Kidney epithelial cell (primary cell): Measurements from ENCODE around the gene PIP5KL1. TPM values are rescaled to one million over a fixed set of nuclear protein-coding genes. Genes with fewer than 3 reads are reported as not detected.

Source experiments
- DNase-seq: peaks from one replicate; pipeline ENCODE4 v3.0.0-alpha.2; 2010; ENCODE audit warnings: low read depth
- H3K27me3 ChIP-seq: 2 replicates; pipeline ENCODE4 v1.6.0; 2011; ENCODE audit warnings: low read length; ENCODE audit not compliant: control insufficient read depth, insufficient read depth
- H3K36me3 ChIP-seq: 2 replicates; pipeline ENCODE4 v1.5.1; 2011; ENCODE audit warnings: low read length; ENCODE audit not compliant: control insufficient read depth, insufficient read depth
- H3K4me3 ChIP-seq: 2 replicates; pipeline ENCODE4 v1.5.1; 2011; ENCODE audit warnings: low read depth, mild to moderate bottlenecking, control low read depth, low read length
- CTCF ChIP-seq: IDR thresholded peaks from 2 replicates; pipeline ENCODE4 v1.5.1; 2011; ENCODE audit warnings: mild to moderate bottlenecking, moderate library complexity, low read length, control low read depth, inconsistent platforms; ENCODE audit not compliant: insufficient read depth, poor library complexity, severe bottlenecking
- total RNA-seq: library from RNA; depleted of rRNA; stranded (reverse); fragments of >200 nt; gene quantifications from 2 replicates; pipeline ENCODE4 v1.2.3, GENCODE V29; 2015

PIP5KL1 gene
- total RNA-seq, 1 donor from 2014 or later = 3.6 TPM

DNA sequence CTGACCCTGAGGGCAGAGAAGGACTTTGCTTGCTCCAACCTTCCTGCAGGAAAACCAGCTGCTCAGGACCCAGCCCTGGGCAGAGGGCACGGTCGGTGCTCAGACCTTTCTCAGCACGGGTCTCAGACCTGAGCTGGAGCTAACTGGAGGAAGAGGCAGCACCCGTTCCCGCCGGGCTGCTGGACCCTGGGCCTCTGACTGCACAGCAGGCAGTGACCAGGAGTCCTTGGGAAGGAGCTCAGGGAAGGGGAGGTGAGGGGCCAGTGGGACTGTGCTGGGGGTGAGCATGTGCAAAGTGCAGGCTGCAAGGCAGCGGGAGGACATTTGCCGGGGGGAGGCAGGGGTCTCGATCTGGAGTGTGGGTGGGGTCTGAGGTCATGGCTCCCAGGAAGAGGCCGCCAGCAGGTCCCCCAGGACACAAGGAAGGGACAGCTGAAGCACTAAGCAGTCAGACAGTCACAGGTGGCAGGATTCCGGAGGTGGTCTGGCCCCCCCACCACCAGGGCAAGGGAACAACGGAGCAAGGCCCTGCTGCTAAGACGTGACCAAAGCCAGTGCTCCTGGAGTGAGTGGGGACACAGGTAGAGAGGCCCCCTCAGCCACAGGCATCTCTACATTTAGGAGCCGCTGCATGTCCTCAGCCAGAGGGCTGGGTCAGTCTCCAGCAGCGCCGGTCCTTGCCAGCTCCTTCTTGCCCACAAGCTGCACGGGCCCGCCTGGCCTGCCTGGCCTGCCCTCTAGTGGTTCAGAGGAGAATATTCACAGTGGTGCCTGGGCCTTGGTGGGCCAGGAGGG lies 11.8 kb upstream of the PIP5KL1 start:
- Histone ChIP-seq H3K27me3 (no peaks in the 10 kb centered on the region), H3K4me3 (no peak overlapping the region), H3K36me3 (no peaks in the 10 kb centered on the region)
- no peak for DNase-seq
- peak; percentile 89 for TF ChIP-seq CTCF

DNA sequence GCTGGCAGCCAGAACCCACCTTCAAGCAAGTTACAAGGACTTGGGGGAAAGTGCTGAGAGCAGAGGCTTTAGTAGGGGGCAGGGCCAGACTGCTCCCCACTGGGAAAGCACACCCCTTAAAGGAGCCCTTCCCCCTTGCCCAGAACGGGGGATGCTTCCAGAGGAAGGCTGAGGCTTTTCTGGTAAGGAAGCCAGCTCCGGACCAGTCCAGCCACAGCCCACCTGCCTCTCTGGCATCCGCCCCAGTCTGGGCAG lies 11.3 kb upstream of the PIP5KL1 start:
- H3K4me3 ChIP-seq = no peak overlapping the region
- H3K27me3 ChIP-seq = no peaks in the 10 kb centered on the region
- no peak for DNase-seq
- no peaks in the 10 kb centered on the region for H3K36me3 ChIP-seq
- no peak for TF ChIP-seq CTCF

DNA sequence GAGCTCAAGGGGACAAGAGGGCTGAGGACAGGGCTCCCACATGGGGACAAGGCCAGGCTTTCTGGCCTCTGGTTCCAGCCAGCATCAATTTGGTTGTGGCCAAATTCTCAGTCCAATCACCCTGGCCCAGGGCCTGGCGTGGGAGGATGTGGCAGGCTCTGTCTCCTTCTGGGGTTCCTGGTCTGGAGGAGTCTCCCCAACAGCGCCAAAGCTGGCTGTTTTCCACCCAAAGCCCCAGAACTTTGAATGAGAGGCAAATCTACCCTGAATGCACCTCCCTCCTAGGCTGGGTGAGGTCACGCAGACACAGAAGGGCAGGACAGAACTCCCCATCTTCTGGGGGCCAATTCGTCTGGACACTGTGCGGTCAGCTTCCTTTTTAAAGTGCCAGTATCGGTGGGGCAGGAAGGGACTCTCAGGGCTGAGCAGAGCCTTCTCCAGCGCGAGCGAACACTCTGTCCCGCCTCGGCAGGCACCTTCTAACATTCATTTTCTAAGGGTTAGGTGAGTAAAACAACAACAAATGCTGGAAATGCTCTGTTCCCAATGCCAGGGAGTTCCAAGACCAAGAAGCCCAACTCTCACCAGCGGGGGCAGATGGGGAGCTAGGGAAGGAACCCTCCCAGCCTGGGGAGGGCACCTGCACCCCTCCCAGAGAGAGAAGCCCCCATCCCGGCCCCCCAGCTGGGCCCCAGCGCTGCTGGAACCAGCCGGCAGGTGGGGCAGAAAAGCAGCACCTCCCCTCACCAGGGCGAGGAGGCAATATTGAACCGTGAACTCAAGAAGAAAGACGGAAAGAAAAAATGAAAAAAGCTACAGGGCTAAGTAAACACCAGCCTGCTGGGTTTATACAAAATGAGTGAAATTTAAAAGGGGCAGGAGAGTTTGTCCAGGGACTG lies 10.7 kb upstream of the PIP5KL1 start:
- Histone ChIP-seq H3K4me3 (no peak overlapping the region), H3K27me3 (no peaks in the 10 kb centered on the region), H3K36me3 (no peaks in the 10 kb centered on the region)
- no peak for TF ChIP-seq CTCF
- DNase-seq = no peak

DNA sequence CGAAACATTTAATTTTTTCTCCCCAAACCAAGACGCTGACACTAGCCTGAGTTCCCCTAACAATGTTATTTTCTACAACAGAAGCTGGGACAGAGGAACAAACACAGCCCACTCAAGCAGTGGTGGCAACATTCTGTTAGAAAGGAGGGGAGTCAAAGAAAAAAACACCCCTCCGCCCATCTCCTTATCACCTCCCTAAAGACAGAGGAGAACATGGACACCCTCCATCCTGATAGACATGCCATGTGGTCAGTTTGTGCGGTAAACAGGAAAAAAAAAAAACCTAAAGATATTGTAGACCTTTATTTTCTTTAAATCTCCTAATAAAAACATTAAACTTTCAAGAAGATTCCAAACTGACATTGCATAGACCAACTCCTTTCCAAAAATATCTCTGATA lies 10.0 kb upstream of the PIP5KL1 start:
- no peak for TF ChIP-seq CTCF
- no peaks in the 10 kb centered on the region for H3K36me3 ChIP-seq
- H3K27me3 ChIP-seq = no peaks in the 10 kb centered on the region
- H3K4me3 ChIP-seq = no peak overlapping the region
- no peak for DNase-seq

DNA sequence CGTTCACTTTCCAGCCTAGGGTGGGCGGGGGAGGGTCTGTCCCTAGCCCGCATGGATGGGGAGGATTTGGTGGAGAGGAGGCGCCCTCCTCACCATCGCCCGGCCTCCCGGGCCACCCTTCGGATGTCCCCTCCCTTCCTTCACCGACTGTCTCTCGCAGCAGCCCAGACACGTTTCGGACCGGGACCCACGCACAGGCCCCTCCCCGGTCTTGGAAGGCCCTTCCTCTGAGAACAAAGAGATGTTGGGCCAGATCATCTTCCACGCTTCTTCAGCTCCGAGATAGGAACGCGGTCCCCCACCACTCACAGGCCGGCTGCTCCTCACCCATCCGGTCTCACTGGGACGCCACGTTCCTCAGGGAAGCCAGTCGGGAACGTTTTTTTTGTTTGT lies 7.7 kb upstream of the PIP5KL1 start:
- no peak for TF ChIP-seq CTCF
- peak overlapping the region; percentile 97 for H3K4me3 ChIP-seq
- no peaks in the 10 kb centered on the region for H3K36me3 ChIP-seq
- H3K27me3 ChIP-seq = no peaks in the 10 kb centered on the region
- no peak for DNase-seq
